ENCODE measurements around the gene PLPPR1. TPM values are rescaled to one million over a fixed set of nuclear protein-coding genes. Genes with fewer than 3 reads are reported as not detected.

The PLPPR1 gene
- total RNA-seq, 3 donors from 2014 or later = 0.31 to 1.9 (median 0.38) TPM

GRCh38 chr9:101226161-101226560 lies 197.6 kb downstream of the PLPPR1 start:
- no peaks in the 10 kb centered on the region for H3K4me1 ChIP-seq (ENCODE audit: low read depth)
- intact Hi-C loops (cut with DNase I, micrococcal nuclease) = no loop called here
- H3K9me3 ChIP-seq = no peaks in the 10 kb centered on the region
- no peak overlapping the region for H3K4me3 ChIP-seq
- no peak for DNase-seq
- TF ChIP-seq CTCF (IDR thresholded peaks at IDR 0.05) = no peak
- ATAC-seq = no peak
- H3K36me3 ChIP-seq (ENCODE audit: low read depth) = no peaks in the 10 kb centered on the region

GRCh38 chr9:101226803-101227202 lies 198.3 kb downstream of the PLPPR1 start:
- no peaks in the 10 kb centered on the region for H3K9me3 ChIP-seq
- intact Hi-C loops (cut with DNase I, micrococcal nuclease) = no loop called here
- H3K4me1 ChIP-seq (ENCODE audit: low read depth) = no peaks in the 10 kb centered on the region
- DNase-seq (no peak), ATAC-seq (no peak)
- H3K36me3 ChIP-seq (ENCODE audit: low read depth) = no peaks in the 10 kb centered on the region
- no peak for TF ChIP-seq CTCF (IDR thresholded peaks at IDR 0.05)
- no peak overlapping the region for H3K4me3 ChIP-seq

- no peak for DNase-seq
- intact Hi-C loops (cut with DNase I, micrococcal nuclease) = no loop called here
Observed at GRCh38 chr9:101229606-101230005, 201.1 kb downstream of the PLPPR1 start.

GRCh38 chr9:101232405-101232977 lies 204.0 kb downstream of the PLPPR1 start:
- intact Hi-C loops (cut with DNase I, micrococcal nuclease) = no loop called here
- TF ChIP-seq CTCF (IDR thresholded peaks at IDR 0.05) = no peak

More at GRCh38 chr9:101229606-101230005, 201.1 kb downstream of the PLPPR1 start:
- Histone ChIP-seq H3K36me3 (ENCODE audit: low read depth) (no peaks in the 10 kb centered on the region), H3K4me1 (ENCODE audit: low read depth) (no peaks in the 10 kb centered on the region), H3K9me3 (no peaks in the 10 kb centered on the region), H3K4me3 (no peak overlapping the region)
- no peak for TF ChIP-seq CTCF (IDR thresholded peaks at IDR 0.05)
- ATAC-seq = no peak

GRCh38 chr9:101235105-101235866 lies 206.8 kb downstream of the PLPPR1 start:
- no peak for TF ChIP-seq CTCF (IDR thresholded peaks at IDR 0.05)
- Histone ChIP-seq H3K9me3 (no peaks in the 10 kb centered on the region), H3K4me3 (no peak overlapping the region), H3K4me1 (ENCODE audit: low read depth) (no peaks in the 10 kb centered on the region), H3K36me3 (ENCODE audit: low read depth) (no peaks in the 10 kb centered on the region)
- DNase-seq (no peak), ATAC-seq (no peak)
- intact Hi-C loops (cut with DNase I, micrococcal nuclease) = loop anchor here in 1 of 2 donors (5.0 kb wide), 1 partner anchor 63 kb away; no protein-coding TSS in a partner anchor

More at GRCh38 chr9:101232405-101232977, 204.0 kb downstream of the PLPPR1 start:
- Histone ChIP-seq H3K4me1 (ENCODE audit: low read depth) (no peaks in the 10 kb centered on the region), H3K36me3 (ENCODE audit: low read depth) (no peaks in the 10 kb centered on the region), H3K4me3 (no peak overlapping the region), H3K9me3 (no peaks in the 10 kb centered on the region)
- ATAC-seq = no peak
- DNase-seq = no peak
